ENCODE measurements around the gene ISY1. TPM values are rescaled to one million over a fixed set of nuclear protein-coding genes. Genes with fewer than 3 reads are reported as not detected.
A peak's percentile ranks its signal among the peaks of the same experiment; 100 is the strongest.
"Not testable (repeated sequence)": the region's sequence is repeated elsewhere in the genome, so short reads cannot be mapped to it uniquely, and the experiment has no call there.

ISY1 gene
- total RNA-seq, 1 donor from 2014 or later, result 34.0 TPM

DNA sequence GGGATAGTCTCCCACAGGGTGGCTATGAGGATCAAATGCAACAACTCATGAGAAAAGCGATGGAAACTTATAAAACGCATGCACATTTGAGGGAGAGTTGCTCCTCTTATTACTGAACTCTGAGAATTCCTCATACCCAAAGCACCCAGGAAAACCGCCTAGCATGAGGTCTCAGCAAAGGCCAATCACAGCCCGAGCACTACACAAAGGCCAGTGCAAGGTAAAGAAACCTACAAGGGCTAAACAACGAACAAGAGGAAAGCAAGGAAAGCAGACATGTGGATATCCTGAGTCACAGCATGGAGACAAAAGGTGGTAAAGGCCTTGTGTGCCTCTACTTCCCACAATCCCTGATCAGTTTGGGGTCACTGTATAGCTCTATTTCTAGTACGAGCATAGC, 46.4 kb downstream of the ISY1 start:
- H3K36me3 Mint-ChIP-seq (ENCODE audit: insufficient read depth), result peaks cover 11% of the 10 kb centered on the region
- no peak for DNase-seq (ENCODE audit: low spot score, unreplicated experiment)
- no peaks in the 10 kb centered on the region for H3K27me3 Mint-ChIP-seq
- H3K4me1 Mint-ChIP-seq (ENCODE audit: low read depth), result peaks cover 34% of the 10 kb centered on the region
- H3K4me3 Mint-ChIP-seq (ENCODE audit: low read depth), result no peak overlapping the region
- H3K27ac Mint-ChIP-seq, result peak overlapping the region; percentile 46
- TF ChIP-seq, protein P1, sequence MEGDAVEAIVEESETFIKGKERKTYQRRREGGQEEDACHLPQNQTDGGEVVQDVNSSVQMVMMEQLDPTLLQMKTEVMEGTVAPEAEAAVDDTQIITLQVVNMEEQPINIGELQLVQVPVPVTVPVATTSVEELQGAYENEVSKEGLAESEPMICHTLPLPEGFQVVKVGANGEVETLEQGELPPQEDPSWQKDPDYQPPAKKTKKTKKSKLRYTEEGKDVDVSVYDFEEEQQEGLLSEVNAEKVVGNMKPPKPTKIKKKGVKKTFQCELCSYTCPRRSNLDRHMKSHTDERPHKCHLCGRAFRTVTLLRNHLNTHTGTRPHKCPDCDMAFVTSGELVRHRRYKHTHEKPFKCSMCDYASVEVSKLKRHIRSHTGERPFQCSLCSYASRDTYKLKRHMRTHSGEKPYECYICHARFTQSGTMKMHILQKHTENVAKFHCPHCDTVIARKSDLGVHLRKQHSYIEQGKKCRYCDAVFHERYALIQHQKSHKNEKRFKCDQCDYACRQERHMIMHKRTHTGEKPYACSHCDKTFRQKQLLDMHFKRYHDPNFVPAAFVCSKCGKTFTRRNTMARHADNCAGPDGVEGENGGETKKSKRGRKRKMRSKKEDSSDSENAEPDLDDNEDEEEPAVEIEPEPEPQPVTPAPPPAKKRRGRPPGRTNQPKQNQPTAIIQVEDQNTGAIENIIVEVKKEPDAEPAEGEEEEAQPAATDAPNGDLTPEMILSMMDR (IDR thresholded peaks at IDR 0.05; ENCODE audit: unreplicated experiment), result no peak
- H3K9me3 Mint-ChIP-seq (ENCODE audit: low read depth), result no peaks in the 10 kb centered on the region

DNA sequence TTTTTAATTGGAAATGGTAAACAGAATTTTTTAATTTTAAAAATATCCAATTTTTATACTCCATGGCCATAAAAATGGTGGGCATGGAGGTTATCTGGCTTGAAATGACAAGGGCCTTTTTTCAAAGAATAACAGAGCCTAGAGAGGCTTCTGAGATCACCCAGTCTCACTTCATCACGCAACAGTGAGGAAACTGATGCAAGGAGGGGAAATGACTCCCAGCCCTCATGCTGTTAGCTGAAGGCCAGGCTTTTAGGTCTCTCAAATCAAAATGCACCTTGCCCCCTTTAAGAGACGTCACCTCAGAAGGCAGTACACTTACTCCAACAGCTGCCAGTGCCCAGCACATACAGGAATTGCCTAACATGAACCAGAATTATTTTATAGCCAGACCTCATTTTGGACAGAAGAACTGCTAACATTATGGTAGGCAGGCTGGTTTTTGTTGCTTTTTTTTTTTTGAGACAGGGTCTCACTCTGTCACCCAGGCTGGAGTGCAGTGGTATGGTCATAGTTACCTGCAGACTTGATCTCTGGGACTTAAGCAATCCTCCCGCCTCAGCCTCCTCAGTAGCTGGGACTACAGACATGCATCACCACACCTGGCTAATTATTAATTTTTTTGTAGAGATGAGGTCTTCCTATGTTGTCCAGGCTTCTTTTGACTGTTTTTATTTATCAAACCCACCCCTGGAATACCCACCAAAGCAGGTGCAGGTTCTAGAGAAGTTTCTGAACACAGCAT, 48.4 kb downstream of the ISY1 start:
- DNase-seq (ENCODE audit: low spot score, unreplicated experiment), result no peak
- H3K27ac Mint-ChIP-seq, result no peak overlapping the region
- peaks cover 17% of the 10 kb centered on the region for H3K4me1 Mint-ChIP-seq (ENCODE audit: low read depth)
- no peaks in the 10 kb centered on the region for H3K27me3 Mint-ChIP-seq
- H3K4me3 Mint-ChIP-seq (ENCODE audit: low read depth), result no peak overlapping the region
- TF ChIP-seq, protein P1 (IDR thresholded peaks at IDR 0.05; ENCODE audit: unreplicated experiment), result no peak
- H3K36me3 Mint-ChIP-seq (ENCODE audit: insufficient read depth), result peaks cover 10% of the 10 kb centered on the region
- H3K9me3 Mint-ChIP-seq (ENCODE audit: low read depth), result no peaks in the 10 kb centered on the region

DNA sequence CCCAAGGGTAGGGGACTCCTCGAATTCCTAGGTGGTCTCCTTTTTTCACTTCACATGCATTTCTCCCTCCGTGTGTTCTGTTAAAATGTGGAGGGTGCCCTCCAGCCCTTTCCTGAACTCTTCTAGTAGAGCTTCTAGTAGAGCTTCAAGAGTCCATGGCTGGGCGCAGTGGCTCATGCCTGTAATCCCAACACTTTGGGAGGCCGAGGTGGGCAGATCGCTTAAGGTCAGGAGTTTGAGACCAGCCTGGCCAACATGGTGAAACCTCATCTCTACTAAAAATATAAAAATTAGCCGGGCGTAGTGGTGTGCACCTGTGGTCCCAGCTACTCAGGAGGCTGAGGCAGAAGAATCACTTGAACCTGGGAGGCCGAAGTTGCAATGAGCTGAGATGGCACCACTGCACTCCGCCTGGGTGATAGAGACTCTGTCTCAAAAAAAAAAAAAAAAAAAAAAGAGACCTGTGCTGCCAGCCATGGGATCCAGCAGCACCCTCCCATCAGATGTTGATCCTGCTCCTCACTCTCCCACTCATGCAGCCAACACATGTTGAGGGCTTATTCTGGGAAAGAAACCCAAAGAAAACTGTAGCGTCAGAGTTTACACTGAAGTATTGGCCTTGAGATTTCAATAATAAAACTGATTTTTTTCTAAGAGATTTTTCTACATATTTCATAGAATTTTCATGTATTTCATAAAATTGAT, 49.6 kb downstream of the ISY1 start:
- not testable (repeated sequence) for H3K36me3 Mint-ChIP-seq (ENCODE audit: insufficient read depth); H3K9me3 Mint-ChIP-seq (ENCODE audit: low read depth); H3K4me3 Mint-ChIP-seq (ENCODE audit: low read depth); DNase-seq (ENCODE audit: low spot score, unreplicated experiment); H3K27ac Mint-ChIP-seq; H3K27me3 Mint-ChIP-seq; H3K4me1 Mint-ChIP-seq (ENCODE audit: low read depth)

DNA sequence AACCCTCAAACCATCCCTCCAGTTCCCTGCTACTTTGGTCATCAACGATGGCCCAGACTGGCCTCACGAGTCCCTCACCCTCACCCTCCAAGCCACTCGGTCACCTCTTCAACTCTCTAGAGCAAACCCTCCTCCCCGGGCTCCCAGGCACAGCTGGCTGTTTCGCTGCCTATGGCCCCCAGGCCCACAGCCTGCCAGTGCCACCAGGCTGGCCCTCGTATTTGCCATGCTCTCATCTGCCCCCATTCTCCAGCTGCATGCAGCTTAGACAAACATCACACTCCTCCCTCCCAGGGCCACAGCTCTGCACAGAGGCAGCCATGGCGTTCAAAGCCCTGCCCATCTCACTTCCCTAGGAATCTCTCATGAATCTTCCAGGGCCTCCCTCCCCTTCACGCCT, 53.1 kb downstream of the ISY1 start:
- no peaks in the 10 kb centered on the region for H3K27me3 Mint-ChIP-seq
- no peak for DNase-seq (ENCODE audit: low spot score, unreplicated experiment)
- peak overlapping the region; percentile 44 for H3K27ac Mint-ChIP-seq

DNA sequence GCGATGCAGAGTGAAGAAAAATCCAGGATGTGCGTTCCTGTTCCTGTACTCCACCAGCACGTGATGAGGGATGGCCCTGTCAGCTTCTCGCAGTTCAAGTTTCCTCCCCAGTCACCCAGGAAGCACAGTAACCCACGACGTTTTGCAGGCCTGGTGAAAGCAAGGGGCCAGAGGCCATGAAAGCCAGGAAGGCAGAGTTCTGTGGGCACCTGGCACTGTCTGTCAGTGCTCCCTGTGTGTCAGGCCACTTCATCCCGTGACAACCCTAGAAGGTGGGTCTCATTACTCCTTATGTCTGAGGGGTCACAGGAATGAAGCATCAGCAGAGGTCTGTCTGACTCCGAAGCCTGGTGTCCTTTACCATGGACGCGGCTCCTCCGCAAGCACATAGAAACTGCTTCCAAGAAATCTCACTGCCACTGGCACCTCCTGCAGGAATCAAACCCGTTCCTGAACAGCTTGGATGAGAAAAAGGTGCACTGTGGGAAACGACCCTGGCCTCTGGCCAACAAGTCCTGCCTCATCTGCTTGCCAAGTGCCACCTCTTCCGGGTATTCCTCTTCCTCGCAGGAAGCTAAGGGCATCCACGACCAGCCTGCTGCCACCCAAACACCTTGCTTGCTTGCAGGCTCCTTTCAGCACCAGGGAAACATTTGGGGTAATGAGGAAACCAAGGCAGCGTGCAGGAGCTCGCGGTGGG, 53.8 kb downstream of the ISY1 start:
- Mint-ChIP-seq H3K27ac (no peak overlapping the region), H3K4me3 (ENCODE audit: low read depth) (no peak overlapping the region), H3K9me3 (ENCODE audit: low read depth) (no peaks in the 10 kb centered on the region), H3K36me3 (ENCODE audit: insufficient read depth) (peaks cover 4% of the 10 kb centered on the region), H3K4me1 (ENCODE audit: low read depth) (peaks cover 7% of the 10 kb centered on the region), H3K27me3 (no peaks in the 10 kb centered on the region)
- TF ChIP-seq, protein P1 (IDR thresholded peaks at IDR 0.05; ENCODE audit: unreplicated experiment), result no peak
- no peak for DNase-seq (ENCODE audit: low spot score, unreplicated experiment)

More for the DNA sequence above, 53.1 kb downstream of the ISY1 start:
- no peak overlapping the region for H3K4me3 Mint-ChIP-seq (ENCODE audit: low read depth)
- H3K36me3 Mint-ChIP-seq (ENCODE audit: insufficient read depth), result peaks cover 4% of the 10 kb centered on the region
- H3K4me1 Mint-ChIP-seq (ENCODE audit: low read depth), result peaks cover 7% of the 10 kb centered on the region
- TF ChIP-seq, protein P1 (IDR thresholded peaks at IDR 0.05; ENCODE audit: unreplicated experiment), result no peak
- H3K9me3 Mint-ChIP-seq (ENCODE audit: low read depth), result no peaks in the 10 kb centered on the region

Data from progenitor cell of endocrine pancreas (in vitro differentiated cells).